Body of pancreas (tissue), 4 donors: ENCODE results near the gene SPO11. TPM values are rescaled to one million over a fixed set of nuclear protein-coding genes. Genes with fewer than 3 reads are reported as not detected.

ENCODE experiments used
- ATAC-seq: fragments of 150-250 bp; one replicate; pipeline ENCODE4 v1.9.1; 2016
- DNase-seq, 4 donors: peaks; one replicate each; pipeline ENCODE4 v3.0.0-alpha.2; 2019
- H3K27ac ChIP-seq, 4 donors: fragments of 200-600 bp; sonication (generic); 1 replicate in 3 of 4; 2 replicates in 1 of 4; pipeline versions ENCODE4 v1.5.1 to v1.6.1; 2016 to 2019; ENCODE audit warnings: mild to moderate bottlenecking in 1 of 4, mixed read lengths in 1 of 4, moderate library complexity in 1 of 4
- H3K27me3 ChIP-seq, 2 donors: fragments of 200-600 bp; sonication (generic); one replicate each; pipeline ENCODE4 v1.6.0; 2016; ENCODE audit warnings: mild to moderate bottlenecking in 1 of 2
- H3K36me3 ChIP-seq, 2 donors: fragments of 200-600 bp; sonication (generic); replicated peaks in 1 of 2; 2 replicates each; pipeline ENCODE4 v1.5.1; 2016; ENCODE audit warnings: low read depth in 2 of 2; ENCODE audit not compliant: insufficient read depth in 1 of 2
- H3K4me1 ChIP-seq: fragments of 200-600 bp; sonication (generic); one replicate; pipeline ENCODE4 v1.6.0; 2016
- H3K4me3 ChIP-seq, 2 donors: fragments of 200-600 bp; sonication (generic); 1 replicate in 1 of 2; 2 replicates in 1 of 2; pipeline ENCODE4 v1.5.1; 2016 to 2019
- H3K9me3 ChIP-seq, 3 donors: fragments of 200-600 bp; sonication (generic); 1 replicate in 2 of 3; 2 replicates in 1 of 3; pipeline ENCODE4 v1.5.1; 2016
- CTCF ChIP-seq, 7 experiments: fragments of 450-650 bp in 4 of 7; fragments of 200-600 bp in 3 of 7; sonication (generic) in 3 of 7; IDR thresholded peaks; one replicate each; pipeline ENCODE4 v1.5.1; 2016 to 2019; ENCODE audit warnings: antibody characterized with exemption in 7 of 7
- POLR2A ChIP-seq, 3 donors: fragments of 450-650 bp; IDR thresholded peaks; one replicate each; pipeline ENCODE4 v1.6.1; 2016; ENCODE audit warnings: antibody characterized with exemption in 3 of 3, mild to moderate bottlenecking in 2 of 3
- WGBS, 2 donors: methylation state at CpG; one replicate each; pipeline ENCODE4 v1.1.5; 2017; 5-methylcytosine and 5-hydroxymethylcytosine counted together
- intact Hi-C: fragments of 100-400 bp; cut with DNase I; formaldehyde crosslinking; loops from one replicate; pipeline ENCODE4 v1.15.1; 2023
- total RNA-seq, 2 donors: library from RNA; depleted of rRNA; stranded (reverse); fragments of >200 nt; gene quantifications; one replicate each; pipeline ENCODE4 v1.1.0, GENCODE V29; 2016

The SPO11 gene
- total RNA-seq, 2 donors from 2014 or later, result not detected

GRCh38 chr20:57386762-57387161 is 57.2 kb downstream of the SPO11 start:
- DNase-seq (no peak), ATAC-seq (no peak)
- Histone ChIP-seq H3K9me3 (no peaks in the 10 kb centered on the region), H3K4me1 (peaks cover 17% of the 10 kb centered on the region), H3K36me3 (no peaks in the 10 kb centered on the region), H3K27ac (no peak overlapping the region), H3K27me3 (no peaks in the 10 kb centered on the region), H3K4me3 (no peak overlapping the region)
- 90 to 93% methylated on average over 3 to 4 of the region's 4 CpGs for WGBS, 2 donors
- intact Hi-C loops, result loop anchor here (5.0 kb wide), 1 partner anchor 61 kb away; no protein-coding TSS in a partner anchor
- TF ChIP-seq CTCF (IDR thresholded peaks at IDR 0.05), result no peak
- TF ChIP-seq POLR2A (IDR thresholded peaks at IDR 0.05), result no peak

GRCh38 chr20:57387463-57387862 is 57.9 kb downstream of the SPO11 start:
- DNase-seq, result no peak
- ATAC-seq, result no peak
- Histone ChIP-seq H3K27me3 (no peaks in the 10 kb centered on the region), H3K9me3 (no peaks in the 10 kb centered on the region), H3K4me3 (no peak overlapping the region), H3K4me1 (peaks cover 23% of the 10 kb centered on the region), H3K36me3 (no peaks in the 10 kb centered on the region), H3K27ac (no peak overlapping the region)
- TF ChIP-seq POLR2A (IDR thresholded peaks at IDR 0.05) (no peak), CTCF (IDR thresholded peaks at IDR 0.05) (no peak)
- WGBS, 2 donors, result 84 to 100% methylated on average over 3 to 8 of the region's 8 CpGs
- intact Hi-C loops, result loop anchor here (5.0 kb wide), 1 partner anchor 60 kb away; no protein-coding TSS in a partner anchor

GRCh38 chr20:57387945-57388371 is 58.4 kb downstream of the SPO11 start:
- DNase-seq (no peak), ATAC-seq (no peak)
- Histone ChIP-seq H3K36me3 (no peaks in the 10 kb centered on the region), H3K9me3 (no peaks in the 10 kb centered on the region), H3K4me1 (peaks cover 28% of the 10 kb centered on the region), H3K27me3 (no peaks in the 10 kb centered on the region), H3K27ac (no peak overlapping the region), H3K4me3 (no peak overlapping the region)
- intact Hi-C loops, result loop anchor here (5.0 kb wide), 1 partner anchor 59 kb away; no protein-coding TSS in a partner anchor
- 78 to 85% methylated on average over 7 of the region's 7 CpGs for WGBS, 2 donors
- TF ChIP-seq CTCF (IDR thresholded peaks at IDR 0.05), result no peak
- no peak for TF ChIP-seq POLR2A (IDR thresholded peaks at IDR 0.05)

- intact Hi-C loops, result loop anchor here (5.0 kb wide), 1 partner anchor 58 kb away; no protein-coding TSS in a partner anchor
These were observed 59.5 kb downstream of the SPO11 start for GRCh38 chr20:57388953-57389694.

More at GRCh38 chr20:57388953-57389694, 59.5 kb downstream of the SPO11 start:
- no peaks in the 10 kb centered on the region for H3K9me3 ChIP-seq
- DNase-seq (peak; percentile 81 to 89 (median 85)), ATAC-seq (peak; percentile 83)
- H3K27ac ChIP-seq, result peak overlapping the region in 3 of 4 donors; percentile 33 to 66 (median 57)
- TF ChIP-seq POLR2A (IDR thresholded peaks at IDR 0.05), result peak; percentile 18 to 49 (median 47)
- TF ChIP-seq CTCF (IDR thresholded peaks at IDR 0.05), result peak in 3 of 7 experiments; percentile 21 to 44 (median 29)
- H3K4me1 ChIP-seq, result peaks cover 33% of the 10 kb centered on the region
- H3K4me3 ChIP-seq, result no peak overlapping the region
- H3K36me3 ChIP-seq, result no peaks in the 10 kb centered on the region
- H3K27me3 ChIP-seq, result no peaks in the 10 kb centered on the region
- 3 to 19% methylated on average over 7 to 42 of the region's 57 CpGs for WGBS, 2 donors
